T-helper 1 cell (primary cell): ENCODE data around the gene NTRK3.

ENCODE experiments used
- DNase-seq, 5 donors: peaks; one replicate each; pipeline ENCODE4 v3.0.0-alpha.2; 2012 to 2020

NTRK3 gene

GRCh38 chr15:88021601-88022000, 234.9 kb downstream of the NTRK3 start:
- no peak for DNase-seq

GRCh38 chr15:88020806-88021205, 235.7 kb downstream of the NTRK3 start:
- DNase-seq, result no peak

DNA sequence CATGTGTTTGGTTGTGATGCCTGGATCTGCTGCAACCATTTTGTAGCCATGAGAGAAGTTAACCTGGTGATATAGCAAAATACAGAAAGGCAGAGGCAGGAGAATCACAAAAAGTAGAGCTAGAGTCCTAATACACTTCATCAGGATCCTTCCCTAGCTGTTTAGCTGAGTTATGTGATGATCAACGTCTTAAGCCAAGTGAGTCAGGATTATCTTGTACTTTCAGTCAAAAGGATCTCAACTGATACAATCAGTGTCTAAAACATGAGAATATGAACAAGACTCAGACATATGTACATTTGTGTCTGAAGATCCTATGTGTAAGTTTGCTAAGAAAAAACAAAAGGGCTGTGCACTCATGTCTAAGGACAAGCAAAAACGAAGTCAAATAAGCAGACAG, 236.9 kb downstream of the NTRK3 start:
- no peak for DNase-seq

DNA sequence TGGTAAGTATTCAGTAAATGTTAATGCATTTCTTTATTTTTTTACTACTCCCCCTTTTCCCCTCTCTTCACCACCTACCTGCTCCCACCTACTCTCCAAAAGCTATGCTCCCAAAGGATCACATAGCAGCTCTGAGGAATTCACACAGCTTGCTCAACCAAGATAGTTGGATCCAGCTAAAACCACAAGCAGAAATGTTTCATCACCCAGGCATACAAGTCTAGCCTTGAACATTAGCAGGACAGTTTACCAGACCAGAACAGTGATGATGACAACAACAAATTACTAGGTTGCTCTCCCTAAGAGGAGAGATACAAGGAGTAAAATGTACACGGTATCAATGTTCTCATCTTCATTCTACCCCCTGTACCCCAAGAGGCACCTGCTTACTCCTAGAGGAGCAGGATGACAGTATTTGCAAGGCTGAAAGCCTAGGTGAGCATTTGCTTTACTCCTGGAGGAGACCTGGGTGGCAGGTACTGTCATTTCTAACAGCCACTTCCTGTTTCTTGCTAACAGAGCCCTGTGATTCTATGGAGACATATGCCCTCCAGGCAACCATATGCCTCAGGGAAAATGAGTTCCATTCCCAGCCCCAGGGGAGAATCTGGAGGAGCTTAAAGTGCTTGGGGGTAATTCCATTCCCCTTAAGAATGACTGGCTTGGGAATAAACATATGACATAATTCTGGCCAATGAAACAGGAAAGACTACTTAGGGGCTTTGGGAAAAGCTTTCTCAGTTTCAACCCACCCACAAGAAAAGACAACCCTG, 237.5 kb downstream of the NTRK3 start:
- no peak for DNase-seq

- no peak for DNase-seq
Measured at GRCh38 chr15:88017753-88018152, 238.8 kb downstream of the NTRK3 start.

DNA sequence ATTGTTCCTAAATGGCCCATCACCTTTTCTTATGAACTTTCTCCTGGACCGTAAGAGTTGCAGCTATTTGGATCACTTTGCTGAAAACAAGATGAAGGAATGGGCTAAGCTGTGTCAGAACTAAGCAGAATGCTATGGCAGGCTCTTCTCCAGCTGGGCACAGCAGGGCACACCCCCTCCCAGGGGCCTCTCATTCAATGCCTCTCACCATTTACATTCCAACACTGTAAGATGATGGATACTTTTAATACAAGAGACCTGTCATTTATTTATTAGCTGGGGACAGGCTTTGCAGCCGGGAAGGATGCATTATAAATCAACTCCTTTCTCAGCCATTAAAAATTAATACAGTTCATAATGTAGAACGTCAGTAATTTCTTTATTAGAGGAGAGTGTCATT, 240.1 kb downstream of the NTRK3 start:
- no peak for DNase-seq

GRCh38 chr15:88015228-88015860, 241.2 kb downstream of the NTRK3 start:
- no peak for DNase-seq

DNA sequence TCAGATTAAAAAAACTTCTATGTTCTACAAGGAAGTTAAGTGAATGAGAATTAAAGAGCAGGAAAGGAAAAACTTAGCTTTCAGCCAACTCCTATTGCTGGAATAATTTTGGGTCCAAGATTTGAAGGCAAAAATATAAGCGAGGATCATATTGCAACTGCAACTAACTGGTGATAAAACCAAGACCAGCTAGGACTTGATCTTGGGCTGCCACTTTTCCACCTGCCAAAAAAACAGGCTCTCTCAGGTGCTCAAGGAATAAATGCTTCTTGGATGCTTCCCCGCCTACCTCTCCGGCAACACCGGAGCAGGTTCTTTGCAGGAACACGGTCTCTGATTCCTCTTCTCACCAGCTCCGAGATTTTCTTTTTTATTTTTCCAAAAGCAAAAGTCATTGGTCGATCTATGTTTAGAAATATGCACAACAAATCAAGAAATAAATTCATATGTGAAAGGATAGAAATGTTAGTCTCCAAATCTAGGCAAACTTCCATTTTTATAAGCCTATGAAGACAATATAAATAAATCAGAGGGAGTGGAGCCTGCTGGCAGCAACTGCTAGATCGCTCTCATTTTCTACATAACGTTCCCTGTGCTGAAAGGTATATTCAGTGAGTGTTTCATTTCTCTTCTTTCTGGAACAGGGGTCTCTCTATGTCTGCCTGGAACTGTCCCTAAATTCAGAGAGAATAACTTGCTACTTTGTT, 241.9 kb downstream of the NTRK3 start:
- DNase-seq, result no peak

DNA sequence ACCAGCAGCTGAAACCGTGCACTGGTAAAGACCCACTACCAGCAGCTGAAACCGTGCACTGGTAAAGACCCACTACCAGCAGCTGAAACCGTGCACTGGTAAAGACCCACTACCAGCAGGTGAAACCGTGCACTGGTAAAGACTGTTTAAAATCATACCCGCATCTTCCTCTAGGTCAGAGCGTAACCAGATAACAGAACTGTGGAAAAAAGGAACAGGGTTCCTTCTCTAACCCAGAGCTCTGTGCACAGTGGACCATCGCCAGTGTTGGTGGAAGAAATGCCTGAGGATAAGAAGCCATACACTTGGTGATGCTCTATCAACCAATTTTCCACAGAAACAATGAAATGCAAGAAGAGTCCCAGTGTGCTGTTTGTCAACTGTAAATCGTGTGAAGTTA, 243.4 kb downstream of the NTRK3 start:
- DNase-seq, result no peak

- no peak for DNase-seq
Measured at GRCh38 chr15:88012688-88013087, 243.9 kb downstream of the NTRK3 start.

GRCh38 chr15:88012233-88012632, 244.3 kb downstream of the NTRK3 start:
- DNase-seq, result no peak

GRCh38 chr15:88011533-88011932, 245.0 kb downstream of the NTRK3 start:
- DNase-seq, result no peak

GRCh38 chr15:88006146-88006545, 250.4 kb downstream of the NTRK3 start:
- no peak for DNase-seq

GRCh38 chr15:88004399-88004798, 252.1 kb downstream of the NTRK3 start:
- no peak for DNase-seq

DNA sequence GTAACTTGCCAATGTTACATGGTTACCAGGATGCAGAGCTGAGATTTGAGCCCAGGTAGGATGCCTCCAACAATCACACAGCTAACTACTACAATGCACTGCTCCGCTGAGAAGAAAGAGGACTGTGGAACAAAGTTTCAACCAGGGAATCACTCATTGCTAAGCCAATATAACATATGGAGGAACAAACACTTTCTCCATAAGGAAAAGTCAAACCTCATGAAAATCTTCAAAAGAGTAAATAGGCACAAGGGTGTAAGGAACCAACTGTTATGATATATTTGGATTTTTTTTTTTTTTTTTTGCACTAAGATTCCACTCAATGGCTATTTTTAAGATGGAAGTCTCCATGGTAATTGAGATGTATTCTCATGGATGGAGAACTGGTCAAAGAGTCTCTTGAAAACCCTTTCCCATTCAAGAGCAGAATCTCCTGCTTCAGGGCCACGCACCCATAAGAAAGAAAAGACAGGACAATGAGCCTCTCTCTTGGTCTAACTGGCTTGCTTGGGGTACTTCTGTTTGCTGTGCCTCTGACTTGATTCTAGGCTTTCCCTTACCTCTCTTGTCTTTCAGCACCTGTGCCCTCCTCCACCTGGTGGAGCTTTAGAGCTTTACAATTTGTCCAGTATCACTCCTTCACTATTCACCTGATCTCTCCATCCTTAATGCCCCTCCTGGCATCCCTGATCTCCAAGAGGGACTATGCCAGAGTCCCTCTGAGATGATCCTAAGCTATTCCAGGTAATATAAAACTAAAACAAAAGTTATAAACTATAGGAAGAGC, 252.8 kb downstream of the NTRK3 start:
- no peak for DNase-seq

DNA sequence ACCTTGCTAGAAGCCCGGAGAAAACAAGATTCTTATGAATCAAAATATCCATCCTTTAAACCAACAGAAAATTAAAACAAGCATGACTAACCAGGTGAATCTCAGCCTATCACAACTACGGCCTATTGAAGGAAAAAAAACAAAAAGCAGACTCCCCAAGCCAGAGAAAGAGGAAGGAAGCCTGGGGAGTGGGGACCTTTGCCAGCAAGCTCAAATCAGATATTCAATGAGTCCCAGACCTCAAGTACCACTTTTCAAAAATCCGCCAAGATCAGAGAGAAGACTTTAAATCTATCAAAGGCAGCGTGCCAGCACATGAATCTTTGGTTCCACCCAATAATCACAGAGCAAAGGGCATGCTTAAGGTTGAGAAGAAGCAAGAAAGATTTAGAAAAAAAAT, 253.8 kb downstream of the NTRK3 start:
- no peak for DNase-seq

- no peak for DNase-seq
Measured at GRCh38 chr15:87998630-87999029, 257.9 kb downstream of the NTRK3 start.

GRCh38 chr15:87986776-87987175, 269.8 kb downstream of the NTRK3 start:
- no peak for DNase-seq

DNA sequence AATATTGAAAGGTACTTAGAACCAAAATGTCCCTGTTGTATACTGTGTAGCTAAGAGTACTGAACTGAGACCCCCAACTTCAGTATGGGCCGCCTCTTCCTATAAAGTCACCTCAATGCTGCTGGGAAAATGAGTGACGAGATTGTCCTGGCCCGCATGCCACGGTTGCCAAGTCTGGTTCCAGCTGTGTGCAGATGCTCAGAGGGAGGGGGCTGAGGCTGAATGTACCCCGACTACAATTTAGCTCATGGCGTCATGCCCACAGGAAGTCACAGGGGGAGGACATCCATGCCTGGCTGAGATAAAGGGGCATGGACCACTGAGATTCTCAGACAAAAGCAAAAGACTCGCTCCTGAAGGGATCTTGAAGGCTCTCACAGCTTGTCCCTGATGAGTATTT, 271.1 kb downstream of the NTRK3 start:
- no peak for DNase-seq

DNA sequence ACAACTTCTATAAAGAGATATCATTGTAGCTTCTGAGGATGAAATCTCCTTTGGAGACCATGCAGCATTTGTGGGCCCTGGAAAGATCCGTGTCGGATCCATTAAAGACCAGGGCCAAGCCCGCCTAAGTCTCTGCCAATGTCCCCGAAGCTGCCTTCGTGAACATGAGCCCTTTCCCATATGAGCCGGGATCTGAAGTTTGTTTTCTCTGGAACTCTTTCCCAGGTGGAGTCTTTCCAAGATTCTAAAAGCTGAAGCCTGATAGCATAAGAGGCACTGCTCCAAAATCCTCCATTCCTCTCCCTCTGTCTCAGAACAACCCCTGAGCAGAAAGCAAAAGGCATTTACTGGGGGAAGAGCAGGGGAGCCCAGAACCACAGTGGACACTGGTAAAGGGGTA, 274.6 kb downstream of the NTRK3 start:
- no peak for DNase-seq

DNA sequence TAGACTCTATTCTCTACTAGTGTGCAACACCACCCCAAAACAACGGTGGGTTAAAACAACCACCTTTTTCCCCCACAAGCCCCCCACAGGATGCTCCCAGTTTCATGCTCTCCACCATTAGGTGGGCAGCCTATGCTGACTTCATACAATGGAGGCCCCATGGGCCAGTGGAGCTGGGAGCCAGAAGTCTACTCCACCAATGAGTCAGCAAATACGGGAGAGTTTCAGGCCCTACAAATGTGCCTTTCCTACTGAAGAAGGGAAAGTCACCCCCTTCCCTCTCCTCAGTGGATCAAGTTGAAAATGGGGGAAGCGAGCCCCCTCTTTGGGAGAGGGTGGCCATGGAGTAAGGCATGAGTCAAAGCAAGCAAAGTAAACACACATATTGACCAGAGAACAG, 278.6 kb downstream of the NTRK3 start:
- no peak for DNase-seq

DNA sequence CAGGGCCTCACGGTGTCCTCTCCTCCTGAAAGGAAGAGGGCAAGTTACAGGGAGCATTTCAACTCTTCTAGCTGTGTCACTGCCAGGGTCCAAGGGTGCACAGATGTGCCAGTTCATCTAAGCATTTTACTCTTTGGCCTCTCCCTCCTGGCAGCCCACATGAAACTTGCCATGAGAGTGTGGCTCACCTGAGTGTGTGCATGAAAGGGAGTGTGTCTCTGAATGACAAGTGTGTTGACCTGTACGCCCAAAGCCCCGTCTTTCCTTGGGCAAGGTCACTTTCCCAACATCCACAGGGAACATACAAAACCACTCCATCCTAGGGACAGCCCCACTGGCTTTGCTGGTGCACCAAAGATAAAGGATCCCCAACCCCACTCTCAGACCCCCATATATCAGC, 280.0 kb downstream of the NTRK3 start:
- DNase-seq, result no peak

- no peak for DNase-seq
Measured at GRCh38 chr15:87973501-87974215, 282.9 kb downstream of the NTRK3 start.
